Measurements from ENCODE around the gene PRKCZ.

DNA sequence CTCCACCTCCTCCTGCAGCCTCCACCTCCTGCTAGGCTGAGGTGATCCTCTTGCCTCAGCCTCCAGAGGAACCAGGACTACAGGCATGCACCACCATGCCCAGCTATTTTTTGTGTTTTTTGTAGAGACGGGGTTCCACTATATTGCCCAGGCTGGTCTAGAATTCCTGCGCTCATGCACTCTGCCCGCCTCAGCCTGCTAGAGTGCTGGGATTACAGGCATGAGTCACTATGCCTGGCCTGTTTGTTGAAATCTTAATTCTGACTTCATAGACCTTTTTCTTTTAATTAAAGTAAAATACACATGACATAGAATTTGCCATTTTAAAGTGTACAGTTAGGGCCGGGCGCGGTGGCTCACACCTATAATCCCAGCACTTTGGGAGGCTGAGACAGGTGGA lies 101.7 kb downstream of the PRKCZ start:
- TF ChIP-seq, protein P1, sequence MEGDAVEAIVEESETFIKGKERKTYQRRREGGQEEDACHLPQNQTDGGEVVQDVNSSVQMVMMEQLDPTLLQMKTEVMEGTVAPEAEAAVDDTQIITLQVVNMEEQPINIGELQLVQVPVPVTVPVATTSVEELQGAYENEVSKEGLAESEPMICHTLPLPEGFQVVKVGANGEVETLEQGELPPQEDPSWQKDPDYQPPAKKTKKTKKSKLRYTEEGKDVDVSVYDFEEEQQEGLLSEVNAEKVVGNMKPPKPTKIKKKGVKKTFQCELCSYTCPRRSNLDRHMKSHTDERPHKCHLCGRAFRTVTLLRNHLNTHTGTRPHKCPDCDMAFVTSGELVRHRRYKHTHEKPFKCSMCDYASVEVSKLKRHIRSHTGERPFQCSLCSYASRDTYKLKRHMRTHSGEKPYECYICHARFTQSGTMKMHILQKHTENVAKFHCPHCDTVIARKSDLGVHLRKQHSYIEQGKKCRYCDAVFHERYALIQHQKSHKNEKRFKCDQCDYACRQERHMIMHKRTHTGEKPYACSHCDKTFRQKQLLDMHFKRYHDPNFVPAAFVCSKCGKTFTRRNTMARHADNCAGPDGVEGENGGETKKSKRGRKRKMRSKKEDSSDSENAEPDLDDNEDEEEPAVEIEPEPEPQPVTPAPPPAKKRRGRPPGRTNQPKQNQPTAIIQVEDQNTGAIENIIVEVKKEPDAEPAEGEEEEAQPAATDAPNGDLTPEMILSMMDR (conservative IDR thresholded peaks at IDR 0.05; ENCODE audit: low read depth, low read length): no peak
- TF ChIP-seq EZH2 (IDR thresholded peaks at IDR 0.05; ENCODE audit: borderline replicate concordance, low read depth, low read length, poor library complexity, severe bottlenecking): no peak
